Neural cell (in vitro differentiated cells): ENCODE measurements around the gene EIF1AD. TPM values are rescaled to one million over a fixed set of nuclear protein-coding genes. Genes with fewer than 3 reads are reported as not detected.

ENCODE experiments used
- H2AFZ ChIP-seq: fragments of 200-600, 300-800 bp; sonication (generic), shearing (Covaris generic); 2 replicates; pipeline ENCODE4 v1.6.0; 2014; ENCODE audit warnings: low read depth, mild to moderate bottlenecking, antibody characterized with exemption, low read length, moderate library complexity
- H3F3A ChIP-seq: fragments of 200-600 bp; shearing (Covaris generic); 2 replicates; pipeline ENCODE4 v1.6.1; 2016; ENCODE audit warnings: mild to moderate bottlenecking, moderate library complexity, mixed read lengths, antibody characterized with exemption, low read length; ENCODE audit not compliant: insufficient read depth, poor library complexity, severe bottlenecking
- H3K27ac ChIP-seq: fragments of 200-600, 300-800 bp; sonication (generic), shearing (Covaris generic); 2 replicates; pipeline ENCODE4 v1.5.1; 2014; ENCODE audit warnings: mild to moderate bottlenecking, low read length, moderate library complexity
- H3K27me3 ChIP-seq: fragments of 300-800, 200-600 bp; sonication (generic), shearing (Covaris generic); 2 replicates; pipeline ENCODE4 v1.6.0; 2014; ENCODE audit warnings: mild to moderate bottlenecking, low read depth, low read length, moderate library complexity; ENCODE audit not compliant: insufficient read depth
- H3K36me3 ChIP-seq: fragments of 300-800, 200-600 bp; sonication (generic), shearing (Covaris generic); 2 replicates; pipeline ENCODE4 v1.5.1; 2014; ENCODE audit warnings: mild to moderate bottlenecking, antibody characterized with exemption, low read length, moderate library complexity; ENCODE audit not compliant: insufficient read depth
- H3K4me2 ChIP-seq: fragments of 300-800, 200-600 bp; sonication (generic), shearing (Covaris generic); 2 replicates; pipeline ENCODE4 v1.6.0; 2014; ENCODE audit warnings: mild to moderate bottlenecking, low read length
- H3K4me3 ChIP-seq: fragments of 300-800, 200-600 bp; sonication (generic), shearing (Covaris generic); 2 replicates; pipeline ENCODE4 v1.5.1; 2014; ENCODE audit warnings: mild to moderate bottlenecking, low read length, moderate library complexity
- H3K79me2 ChIP-seq: fragments of 200-600 bp; shearing (Covaris generic); replicated peaks from 2 replicates; pipeline ENCODE4 v1.6.0; 2014; ENCODE audit warnings: mild to moderate bottlenecking, low read length, moderate library complexity; ENCODE audit not compliant: insufficient read depth
- H3K9ac ChIP-seq: fragments of 300-800, 200-600 bp; sonication (generic), shearing (Covaris generic); 2 replicates; pipeline ENCODE4 v1.6.1; 2016; ENCODE audit warnings: mild to moderate bottlenecking, low read length, mixed read lengths
- H3K9me2 ChIP-seq: fragments of 200-600 bp; shearing (Covaris generic); 2 replicates; pipeline ENCODE4 v1.6.1; 2016; ENCODE audit warnings: mild to moderate bottlenecking, low read length, mixed read lengths; ENCODE audit not compliant: insufficient read depth
- H3K9me3 ChIP-seq: fragments of 200-600, 300-800 bp; sonication (generic), shearing (Covaris generic); 2 replicates; pipeline ENCODE4 v1.6.1; 2016; ENCODE audit warnings: mild to moderate bottlenecking, mixed run types, low read length, moderate library complexity, mixed read lengths
- H4K20me1 ChIP-seq: fragments of 200-600 bp; shearing (Covaris generic); 2 replicates; pipeline ENCODE4 v1.6.1; 2016; ENCODE audit warnings: mild to moderate bottlenecking, mixed run types; ENCODE audit not compliant: insufficient read depth
- CTCF ChIP-seq: fragments of 450-650 bp; IDR thresholded peaks from 2 replicates; pipeline ENCODE4 v1.5.1; 2014; ENCODE audit warnings: antibody characterized with exemption, mild to moderate bottlenecking, moderate library complexity; ENCODE audit not compliant: poor library complexity, severe bottlenecking
- EP300 ChIP-seq: fragments of 450-650 bp; conservative IDR thresholded peaks from 2 replicates; pipeline ENCODE4 v1.6.1; 2014; ENCODE audit warnings: antibody characterized with exemption, mild to moderate bottlenecking, moderate library complexity; ENCODE audit not compliant: poor library complexity, severe bottlenecking
- EZH2 ChIP-seq: fragments of 200-600, 300-800 bp; shearing (Covaris generic), sonication (generic); IDR thresholded peaks from 2 replicates; pipeline ENCODE4 v1.6.1; 2014; ENCODE audit warnings: antibody characterized with exemption, low read length, borderline replicate concordance, mild to moderate bottlenecking; ENCODE audit not compliant: insufficient read depth, poor library complexity, severe bottlenecking
- MXI1 ChIP-seq: fragments of 450-650 bp; conservative IDR thresholded peaks from 2 replicates; pipeline ENCODE4 v1.6.1; 2014; ENCODE audit warnings: antibody characterized with exemption, mild to moderate bottlenecking; ENCODE audit not compliant: poor library complexity, severe bottlenecking
- POLR2AphosphoS5 ChIP-seq: IDR thresholded peaks from 2 replicates; pipeline ENCODE4 v1.6.1; 2012
- RAD21 ChIP-seq: fragments of 450-650 bp; conservative IDR thresholded peaks from 2 replicates; pipeline ENCODE4 v1.6.1; 2014; ENCODE audit warnings: antibody characterized with exemption, mild to moderate bottlenecking, moderate library complexity
- REST ChIP-seq: IDR thresholded peaks from 2 replicates; pipeline ENCODE4 v1.6.1; 2012; ENCODE audit warnings: borderline replicate concordance
- SMC3 ChIP-seq: fragments of 450-650 bp; conservative IDR thresholded peaks from 2 replicates; pipeline ENCODE4 v1.6.1; 2014; ENCODE audit warnings: antibody characterized with exemption, mild to moderate bottlenecking, moderate library complexity; ENCODE audit not compliant: poor library complexity
- TAF1 ChIP-seq: IDR thresholded peaks from 2 replicates; pipeline ENCODE4 v1.6.1; 2012; ENCODE audit warnings: low read depth
- polyA plus RNA-seq: library from polyadenylated mRNA; depleted of rRNA; stranded (reverse); fragments of >200 nt; gene quantifications from 2 replicates; pipeline ENCODE4 v1.2.3, GENCODE V29; 2014

EIF1AD gene
- polyA plus RNA-seq, 1 donor from 2014 or later: 34.9 TPM

- H2AFZ ChIP-seq: no peak overlapping the region
- H3F3A ChIP-seq: no peaks in the 10 kb centered on the region
- no peaks in the 10 kb centered on the region for H3K9me2 ChIP-seq
- H3K4me3 ChIP-seq: no peak overlapping the region
- H3K79me2 ChIP-seq: no peaks in the 10 kb centered on the region
- H3K36me3 ChIP-seq: no peaks in the 10 kb centered on the region
- no peaks in the 10 kb centered on the region for H4K20me1 ChIP-seq
- no peaks in the 10 kb centered on the region for H3K27me3 ChIP-seq
- TF ChIP-seq POLR2AphosphoS5 (no peak), TAF1 (no peak), CTCF (no peak), EZH2 (no peak), SMC3 (no peak), MXI1 (no peak), RAD21 (no peak), EP300 (no peak), REST (no peak)
- H3K9me3 ChIP-seq: no peaks in the 10 kb centered on the region
- H3K4me2 ChIP-seq: no peak overlapping the region
- H3K27ac ChIP-seq: no peak overlapping the region
- H3K9ac ChIP-seq: no peak overlapping the region
These were observed 47.2 kb downstream of the EIF1AD start for GRCh38 chr11:65954771-65955170.

GRCh38 chr11:65953471-65953870 is 48.5 kb downstream of the EIF1AD start:
- H3K9me3 ChIP-seq: no peaks in the 10 kb centered on the region
- H3K27me3 ChIP-seq: no peaks in the 10 kb centered on the region
- no peaks in the 10 kb centered on the region for H3K36me3 ChIP-seq
- TF ChIP-seq SMC3: no peak
- no peak for TF ChIP-seq EP300
- TF ChIP-seq EZH2: no peak
- no peak for TF ChIP-seq TAF1
- no peak for TF ChIP-seq POLR2AphosphoS5
- no peak for TF ChIP-seq RAD21
- TF ChIP-seq MXI1: no peak
- TF ChIP-seq REST: no peak
- no peak for TF ChIP-seq CTCF
- H3K9me2 ChIP-seq: no peaks in the 10 kb centered on the region
- no peak overlapping the region for H3K4me3 ChIP-seq
- no peak overlapping the region for H2AFZ ChIP-seq
- no peaks in the 10 kb centered on the region for H3K79me2 ChIP-seq
- no peak overlapping the region for H3K9ac ChIP-seq
- H3K27ac ChIP-seq: no peak overlapping the region
- H3K4me2 ChIP-seq: no peak overlapping the region
- no peaks in the 10 kb centered on the region for H3F3A ChIP-seq
- H4K20me1 ChIP-seq: no peaks in the 10 kb centered on the region
